Lower lobe of right lung (tissue), 2 donors: Measurements from ENCODE around the gene TMOD1. TPM values are rescaled to one million over a fixed set of nuclear protein-coding genes. Genes with fewer than 3 reads are reported as not detected.

Source experiments
- ATAC-seq, 2 donors: fragments of 200-7000 bp; cut with Tn5 transposase; one replicate each; pipeline ENCODE4 v1.9.1; 2020 to 2022; ENCODE audit warnings: mild to moderate bottlenecking in 2 of 2, moderate library complexity in 2 of 2
- DNase-seq: peaks from one replicate; pipeline ENCODE4 v3.0.0-alpha.2; 2020
- H3K27ac ChIP-seq: fragments of 200-600 bp; one replicate; pipeline ENCODE4 v1.8.0; 2022
- H3K27me3 ChIP-seq: fragments of 200-600 bp; one replicate; pipeline ENCODE4 v1.8.0; 2022; ENCODE audit warnings: low read depth
- H3K36me3 ChIP-seq: fragments of 200-600 bp; one replicate; pipeline ENCODE4 v1.8.0; 2022; ENCODE audit warnings: mild to moderate bottlenecking
- H3K4me1 ChIP-seq: fragments of 200-600 bp; one replicate; pipeline ENCODE4 v1.8.0; 2022
- H3K4me3 ChIP-seq: fragments of 200-600 bp; one replicate; pipeline ENCODE4 v1.8.0; 2022; ENCODE audit warnings: mild to moderate bottlenecking
- H3K9me3 ChIP-seq: fragments of 200-600 bp; one replicate; pipeline ENCODE4 v1.8.0; 2022
- intact Hi-C: fragments of 100-400 bp; cut with DNase I; formaldehyde crosslinking; loops from one replicate; pipeline ENCODE4 v1.11.0; 2022
- total RNA-seq: library from RNA; stranded (reverse); fragmentation: NEBNext Ultra II Directional; extraction: Animal tissue kit (Norgen Biotek cat#: 25700); gene quantifications from one replicate; pipeline ENCODE4 v1.2.1, GENCODE V29; 2021
- TF ChIP-seq, protein P1 (sequence below): fragments of 200-600 bp; IDR thresholded peaks from one replicate; pipeline ENCODE4 v1.8.0; 2022; ENCODE audit warnings: antibody characterized with exemption, mild to moderate bottlenecking
- donor health status: DM: no; HTN: yes; CAD: no; lungs with severe emphysema.

TMOD1 gene
- total RNA-seq, 1 donor from 2014 or later: 7.9 TPM

DNA sequence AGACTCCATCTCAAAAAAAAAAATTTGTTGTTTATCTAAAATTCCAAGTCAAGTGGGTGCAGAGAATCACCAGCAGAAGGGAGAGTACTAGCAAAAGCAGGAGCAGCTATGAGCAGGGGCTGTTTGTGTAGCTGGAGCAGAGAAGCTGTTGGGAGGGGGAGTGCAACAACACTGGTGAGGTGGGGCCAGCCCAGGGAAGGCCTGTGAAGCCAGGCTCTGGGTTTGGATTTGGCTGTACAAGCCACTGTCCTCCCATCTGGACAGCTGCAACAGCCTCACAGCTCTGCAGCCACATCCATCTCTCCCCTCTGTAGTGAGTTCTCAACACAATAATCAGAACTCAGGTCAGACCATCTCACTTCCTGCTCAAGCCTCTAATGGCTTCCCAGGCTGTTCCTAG lies 59.4 kb downstream of the TMOD1 start:
- no peaks in the 10 kb centered on the region for H3K36me3 ChIP-seq
- H3K4me3 ChIP-seq: no peak overlapping the region
- DNase-seq (no peak), ATAC-seq (no peak)
- H3K4me1 ChIP-seq: peaks cover 44% of the 10 kb centered on the region
- H3K27me3 ChIP-seq: no peaks in the 10 kb centered on the region
- intact Hi-C loops: no loop called here
- H3K27ac ChIP-seq: no peak overlapping the region
- TF ChIP-seq, protein P1, sequence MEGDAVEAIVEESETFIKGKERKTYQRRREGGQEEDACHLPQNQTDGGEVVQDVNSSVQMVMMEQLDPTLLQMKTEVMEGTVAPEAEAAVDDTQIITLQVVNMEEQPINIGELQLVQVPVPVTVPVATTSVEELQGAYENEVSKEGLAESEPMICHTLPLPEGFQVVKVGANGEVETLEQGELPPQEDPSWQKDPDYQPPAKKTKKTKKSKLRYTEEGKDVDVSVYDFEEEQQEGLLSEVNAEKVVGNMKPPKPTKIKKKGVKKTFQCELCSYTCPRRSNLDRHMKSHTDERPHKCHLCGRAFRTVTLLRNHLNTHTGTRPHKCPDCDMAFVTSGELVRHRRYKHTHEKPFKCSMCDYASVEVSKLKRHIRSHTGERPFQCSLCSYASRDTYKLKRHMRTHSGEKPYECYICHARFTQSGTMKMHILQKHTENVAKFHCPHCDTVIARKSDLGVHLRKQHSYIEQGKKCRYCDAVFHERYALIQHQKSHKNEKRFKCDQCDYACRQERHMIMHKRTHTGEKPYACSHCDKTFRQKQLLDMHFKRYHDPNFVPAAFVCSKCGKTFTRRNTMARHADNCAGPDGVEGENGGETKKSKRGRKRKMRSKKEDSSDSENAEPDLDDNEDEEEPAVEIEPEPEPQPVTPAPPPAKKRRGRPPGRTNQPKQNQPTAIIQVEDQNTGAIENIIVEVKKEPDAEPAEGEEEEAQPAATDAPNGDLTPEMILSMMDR: no peak
- no peaks in the 10 kb centered on the region for H3K9me3 ChIP-seq

DNA sequence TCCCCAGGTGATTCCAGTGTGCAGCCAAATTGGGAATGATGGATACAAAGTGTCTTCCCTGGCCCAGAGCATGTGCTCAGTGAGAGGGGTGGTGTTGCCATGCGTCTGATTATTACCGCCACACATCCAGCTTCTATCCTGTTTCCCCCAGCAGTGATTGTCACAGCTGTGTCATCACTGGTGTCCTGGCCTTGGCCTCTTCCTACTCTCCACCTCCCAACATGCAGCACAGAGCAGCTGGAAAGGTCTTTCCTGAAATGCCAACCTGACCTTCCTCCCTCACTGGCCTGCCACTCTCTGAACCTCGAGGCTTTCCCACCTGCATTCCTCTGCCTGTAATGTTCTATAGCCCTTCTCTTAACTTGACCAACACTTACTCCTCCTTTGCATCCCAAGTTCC lies 60.0 kb downstream of the TMOD1 start:
- no peaks in the 10 kb centered on the region for H3K9me3 ChIP-seq
- H3K27me3 ChIP-seq: no peaks in the 10 kb centered on the region
- H3K27ac ChIP-seq: no peak overlapping the region
- DNase-seq (no peak), ATAC-seq (no peak)
- H3K36me3 ChIP-seq: no peaks in the 10 kb centered on the region
- TF ChIP-seq, protein P1: no peak
- H3K4me1 ChIP-seq: peaks cover 43% of the 10 kb centered on the region
- intact Hi-C loops: no loop called here
- H3K4me3 ChIP-seq: no peak overlapping the region

DNA sequence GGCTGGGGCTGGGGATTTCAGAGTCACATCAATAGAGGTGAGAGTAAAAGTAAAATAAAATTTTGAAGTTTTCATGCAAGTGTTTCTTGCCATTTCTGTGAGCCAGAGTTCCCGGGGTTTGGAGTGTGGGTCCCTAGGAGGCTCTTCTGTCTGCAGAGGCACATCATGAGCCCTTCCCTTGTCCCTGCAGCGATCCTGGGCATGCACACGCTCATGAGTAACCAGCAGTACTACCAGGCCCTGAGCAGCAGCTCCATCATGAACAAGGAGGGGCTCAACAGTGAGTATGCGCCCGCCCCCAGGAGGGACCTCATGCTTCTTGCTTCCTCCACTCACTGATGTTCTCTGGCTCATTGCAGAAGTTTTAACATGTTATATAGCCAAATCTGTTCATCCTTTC lies 61.1 kb downstream of the TMOD1 start:
- DNase-seq: no peak
- H3K4me1 ChIP-seq: peaks cover 33% of the 10 kb centered on the region
- H3K36me3 ChIP-seq: no peaks in the 10 kb centered on the region
- intact Hi-C loops: no loop called here
- H3K9me3 ChIP-seq: no peaks in the 10 kb centered on the region
- TF ChIP-seq, protein P1: no peak
- no peak for ATAC-seq
- no peak overlapping the region for H3K4me3 ChIP-seq
- H3K27ac ChIP-seq: no peak overlapping the region
- H3K27me3 ChIP-seq: no peaks in the 10 kb centered on the region

DNA sequence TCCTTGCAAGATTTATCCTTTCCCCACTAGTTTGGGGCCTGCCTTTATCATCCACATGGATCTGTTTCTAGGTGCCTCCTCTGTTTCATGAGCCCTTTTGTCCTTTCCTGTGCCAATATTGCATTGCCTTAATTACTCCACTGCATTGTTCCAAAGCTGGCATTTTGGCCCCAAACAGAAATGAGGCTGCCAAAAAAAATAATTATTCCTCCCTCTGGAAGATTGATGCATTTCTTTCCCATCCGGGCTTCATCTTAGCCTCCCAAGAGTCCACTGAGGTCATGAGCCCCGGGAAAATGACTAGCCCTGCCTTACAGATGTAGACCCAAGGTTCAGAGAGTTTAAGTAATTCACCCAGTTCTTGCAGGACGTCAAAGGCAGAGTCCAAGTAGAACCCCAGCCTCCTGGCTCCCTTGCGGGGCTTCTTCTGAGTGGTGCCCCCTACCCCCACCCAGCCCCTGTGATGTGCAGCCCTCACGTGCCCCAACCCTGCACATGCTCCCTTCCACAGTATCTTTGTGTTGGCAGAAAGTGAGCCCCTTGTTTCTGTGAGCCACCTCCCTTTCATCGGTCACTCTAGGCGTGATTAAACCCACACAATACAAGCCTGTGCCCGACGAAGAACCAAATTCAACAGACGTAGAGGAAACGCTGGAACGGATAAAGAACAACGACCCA lies 62.1 kb downstream of the TMOD1 start:
- Histone ChIP-seq H3K4me1 (peaks cover 22% of the 10 kb centered on the region), H3K9me3 (no peaks in the 10 kb centered on the region), H3K36me3 (no peaks in the 10 kb centered on the region), H3K27ac (no peak overlapping the region), H3K4me3 (no peak overlapping the region), H3K27me3 (no peaks in the 10 kb centered on the region)
- TF ChIP-seq, protein P1: no peak
- ATAC-seq (no peak), DNase-seq (no peak)
- intact Hi-C loops: no loop called here

DNA sequence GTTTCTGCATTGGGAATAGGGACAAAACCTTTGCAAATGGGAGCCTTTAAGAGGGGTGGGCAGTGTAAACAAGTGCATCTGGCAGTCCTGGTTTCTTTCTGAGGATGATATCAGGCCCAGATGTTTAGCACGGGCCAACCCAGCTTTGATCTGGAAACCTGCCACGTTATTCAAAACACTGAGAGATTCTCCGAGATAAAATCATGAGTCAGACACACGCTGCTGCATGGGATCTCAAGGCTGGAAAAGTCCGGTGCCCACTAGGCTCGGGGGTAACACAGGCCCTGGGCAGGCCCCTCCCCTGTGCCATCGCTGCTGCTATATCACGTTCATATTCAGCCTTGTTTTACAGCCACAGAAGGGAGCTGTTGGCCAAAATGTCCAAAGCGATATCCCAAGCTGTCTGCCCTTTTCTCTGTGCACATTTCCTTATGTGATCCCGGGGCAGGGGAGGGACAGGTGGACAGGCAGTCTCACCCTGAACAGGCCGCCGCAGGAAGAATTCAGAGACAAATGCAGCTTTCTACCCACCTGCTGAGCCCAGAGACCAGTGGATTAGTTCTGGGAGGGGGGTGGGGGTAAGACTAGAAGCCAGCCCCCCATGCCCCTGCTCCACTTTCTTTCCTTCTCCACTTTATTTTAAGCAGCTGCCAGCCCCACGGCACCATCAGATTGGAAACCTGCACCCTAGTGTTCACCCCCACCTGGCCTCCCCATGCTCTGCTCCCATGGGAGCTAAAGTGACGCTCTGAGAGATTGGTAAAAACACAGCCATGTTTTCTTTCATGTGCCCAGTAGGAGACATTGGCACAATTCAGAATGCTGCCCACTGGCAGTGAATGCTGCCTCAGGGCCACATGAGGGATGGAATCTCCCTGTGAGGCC lies 63.1 kb downstream of the TMOD1 start:
- H3K9me3 ChIP-seq: no peaks in the 10 kb centered on the region
- DNase-seq (no peak), ATAC-seq (peak in 1 of 2 donors; percentile 41)
- H3K36me3 ChIP-seq: peaks cover 8% of the 10 kb centered on the region
- H3K4me1 ChIP-seq: peaks cover 14% of the 10 kb centered on the region
- H3K4me3 ChIP-seq: no peak overlapping the region
- no peaks in the 10 kb centered on the region for H3K27me3 ChIP-seq
- intact Hi-C loops: no loop called here
- TF ChIP-seq, protein P1: no peak
- H3K27ac ChIP-seq: no peak overlapping the region
